NCI-H460 (cell line): Measurements from ENCODE around the gene PPP3CA. TPM values are rescaled to one million over a fixed set of nuclear protein-coding genes. Genes with fewer than 3 reads are reported as not detected.
"Not testable (repeated sequence)": the region's sequence is repeated elsewhere in the genome, so short reads cannot be mapped to it uniquely, and the experiment has no call there.

ENCODE experiments used
- DNase-seq: peaks from one replicate; pipeline ENCODE4 v3.0.0-alpha.2; 2016; ENCODE audit warnings: low read depth; ENCODE audit errors: extremely low read depth
- total RNA-seq: library from RNA; depleted of rRNA; stranded (reverse); fragments of >200 nt; shearing (Covaris generic); gene quantifications from 2 replicates; pipeline ENCODE4 v1.2.3, GENCODE V29; 2014

Gene PPP3CA
- total RNA-seq, 1 experiment from 2014 or later: 16.5 TPM

- DNase-seq: peak; percentile 52
Measured at GRCh38 chr4:101114936-101115372, 232.4 kb downstream of the PPP3CA start.

GRCh38 chr4:101104312-101105052, 242.8 kb downstream of the PPP3CA start:
- DNase-seq: no peak

GRCh38 chr4:101103381-101104142, 243.8 kb downstream of the PPP3CA start:
- DNase-seq: no peak

GRCh38 chr4:101102114-101102742, 245.1 kb downstream of the PPP3CA start:
- DNase-seq: no peak

- DNase-seq: no peak
Measured at GRCh38 chr4:101101072-101101471, 246.3 kb downstream of the PPP3CA start.

- no peak for DNase-seq
Measured at GRCh38 chr4:101098666-101099400, 248.5 kb downstream of the PPP3CA start.

GRCh38 chr4:101092609-101093008, 254.7 kb downstream of the PPP3CA start:
- not testable (repeated sequence) for DNase-seq

- no peak for DNase-seq
Measured at GRCh38 chr4:101089168-101089567, 258.2 kb downstream of the PPP3CA start.

- no peak for DNase-seq
Measured at GRCh38 chr4:101086801-101087586, 260.3 kb downstream of the PPP3CA start.

- DNase-seq: no peak
Measured at GRCh38 chr4:101083131-101083530, 264.2 kb downstream of the PPP3CA start.

GRCh38 chr4:101081695-101082369, 265.5 kb downstream of the PPP3CA start:
- no peak for DNase-seq

GRCh38 chr4:101081166-101081565, 266.2 kb downstream of the PPP3CA start:
- no peak for DNase-seq

- DNase-seq: no peak
Measured at GRCh38 chr4:101078950-101079349, 268.4 kb downstream of the PPP3CA start.

- no peak for DNase-seq
Measured at GRCh38 chr4:101076032-101076431, 271.3 kb downstream of the PPP3CA start.

GRCh38 chr4:101075536-101075935, 271.8 kb downstream of the PPP3CA start:
- DNase-seq: no peak

- DNase-seq: no peak
Measured at GRCh38 chr4:101074326-101074725, 273.0 kb downstream of the PPP3CA start.

- no peak for DNase-seq
Measured at GRCh38 chr4:101071241-101071640, 276.1 kb downstream of the PPP3CA start.

- DNase-seq: no peak
Measured at GRCh38 chr4:101068115-101068514, 279.2 kb downstream of the PPP3CA start.

- no peak for DNase-seq
Measured at GRCh38 chr4:101067383-101067782, 279.9 kb downstream of the PPP3CA start.
